Skeletal muscle tissue (tissue), 4 donors: Measurements from ENCODE around the gene MAGI1. TPM values are rescaled to one million over a fixed set of nuclear protein-coding genes. Genes with fewer than 3 reads are reported as not detected.

Experiments used
- H3K27ac ChIP-seq: one replicate; pipeline ENCODE4 v1.7.0; 2013; ENCODE audit warnings: mild to moderate bottlenecking, low read depth, low read length, inconsistent platforms
- H3K27me3 ChIP-seq, 3 donors: one replicate each; pipeline ENCODE4 v1.7.0; 2013; ENCODE audit warnings: low read length in 3 of 3; ENCODE audit not compliant: control insufficient read depth in 3 of 3, insufficient read depth in 3 of 3
- H3K36me3 ChIP-seq, 3 donors: one replicate each; pipeline ENCODE4 v1.7.0; 2013; ENCODE audit warnings: low read length in 3 of 3; ENCODE audit not compliant: control insufficient read depth in 3 of 3, insufficient read depth in 3 of 3
- H3K4me1 ChIP-seq, 3 donors: one replicate each; pipeline ENCODE4 v1.7.0; 2013; ENCODE audit warnings: low read length in 3 of 3, mild to moderate bottlenecking in 3 of 3; ENCODE audit not compliant: control insufficient read depth in 3 of 3, insufficient read depth in 3 of 3
- H3K4me3 ChIP-seq, 3 donors: one replicate each; pipeline ENCODE4 v1.7.0; 2013; ENCODE audit warnings: low read length in 3 of 3
- H3K9ac ChIP-seq, 3 donors: one replicate each; pipeline ENCODE4 v1.7.0; 2013; ENCODE audit warnings: low read length in 3 of 3, mild to moderate bottlenecking in 3 of 3, moderate library complexity in 2 of 3, low read depth in 1 of 3
- H3K9me3 ChIP-seq, 3 donors: one replicate each; pipeline ENCODE4 v1.7.0; 2013; ENCODE audit warnings: low read length in 3 of 3; ENCODE audit not compliant: control insufficient read depth in 3 of 3
- total RNA-seq: library from RNA; depleted of rRNA; stranded (reverse); fragments of >200 nt; gene quantifications from one replicate; pipeline ENCODE4 v1.2.3, GENCODE V29; 2014
- donor health status: Osteomylitis.

The MAGI1 gene
- total RNA-seq, 1 donor from 2014 or later, result 23.5 TPM

DNA sequence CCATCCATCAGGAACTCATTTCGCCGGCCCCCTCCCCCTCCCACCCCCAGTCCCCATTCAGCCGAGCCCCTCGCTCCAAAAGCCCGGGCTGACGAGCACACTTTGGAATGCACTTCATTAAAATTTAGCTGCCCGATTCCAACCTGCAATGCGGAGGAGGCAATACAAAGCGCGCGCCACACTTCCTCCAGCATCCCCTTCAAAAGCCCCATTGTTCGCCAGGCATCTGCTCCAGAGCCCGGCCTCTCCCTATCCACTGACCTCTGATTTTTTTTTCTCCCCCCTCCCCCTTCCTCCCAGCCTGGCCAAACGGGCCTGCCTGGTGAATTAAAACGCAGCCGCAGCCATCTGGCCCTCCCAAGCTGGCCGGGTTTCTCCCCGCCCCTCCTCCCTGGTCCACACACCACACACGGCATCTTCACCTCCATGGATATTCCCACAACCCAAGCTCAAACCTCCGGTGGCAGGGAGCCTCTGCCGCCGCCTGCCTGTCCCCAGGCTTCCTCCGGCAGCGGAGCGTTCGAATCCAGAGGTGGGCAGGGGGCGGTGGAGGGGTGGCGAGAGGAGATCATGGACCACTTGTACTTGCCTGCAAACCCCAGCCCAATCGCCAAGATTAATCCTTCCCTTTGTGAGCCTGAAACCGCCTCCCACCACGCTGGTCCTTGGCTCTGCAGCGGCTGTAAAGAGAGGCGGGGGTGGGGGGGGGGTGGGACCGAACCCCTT, 441.3 kb downstream of the MAGI1 start:
- no peaks in the 10 kb centered on the region for H3K9me3 ChIP-seq
- H3K27ac ChIP-seq, result no peak overlapping the region
- no peaks in the 10 kb centered on the region for H3K36me3 ChIP-seq
- peak overlapping the region in 1 of 3 donors; percentile 58 for H3K9ac ChIP-seq
- peak overlapping the region; percentile 51 to 65 (median 54) for H3K4me3 ChIP-seq
- H3K4me1 ChIP-seq, result peaks cover 2 to 6% (median 5%) of the 10 kb centered on the region in 3 donors
- no peaks in the 10 kb centered on the region for H3K27me3 ChIP-seq

DNA sequence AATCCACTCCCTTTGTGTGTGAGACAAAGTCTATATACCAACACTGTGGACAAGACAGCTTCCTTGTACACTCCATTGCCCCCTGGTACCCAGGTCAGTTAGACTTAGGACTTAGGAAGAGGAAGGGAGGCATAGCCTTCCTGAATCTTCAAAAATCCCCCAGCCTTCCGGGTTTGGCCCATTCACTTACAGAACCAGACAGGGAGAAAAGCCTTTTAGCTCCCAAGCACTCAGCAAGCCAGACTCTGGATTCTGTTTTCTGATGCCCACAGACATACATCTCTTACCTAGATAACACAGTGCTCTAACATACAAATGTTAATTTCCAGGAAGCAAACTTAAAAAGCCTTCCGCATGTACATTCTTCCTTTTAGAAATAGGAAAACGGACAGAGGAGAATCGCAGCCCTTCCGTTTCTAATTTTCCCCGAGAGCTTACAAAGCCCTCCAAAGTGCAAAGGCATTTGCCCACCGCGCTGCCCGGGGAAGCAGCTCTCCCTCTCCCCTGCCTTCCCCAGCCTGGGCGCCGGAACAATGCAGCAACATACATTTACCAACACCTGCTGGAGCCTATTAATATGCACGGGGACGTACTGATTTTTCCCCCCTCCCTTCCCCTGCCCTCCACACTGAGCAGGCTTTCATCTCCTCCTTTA, 442.0 kb downstream of the MAGI1 start:
- no peak overlapping the region for H3K27ac ChIP-seq
- no peaks in the 10 kb centered on the region for H3K36me3 ChIP-seq
- peak overlapping the region in 1 of 3 donors; percentile 51 for H3K9ac ChIP-seq
- peak overlapping the region; percentile 48 to 59 (median 54) for H3K4me3 ChIP-seq
- H3K4me1 ChIP-seq, result peaks cover 2 to 6% (median 5%) of the 10 kb centered on the region in 3 donors
- H3K9me3 ChIP-seq, result no peaks in the 10 kb centered on the region
- no peaks in the 10 kb centered on the region for H3K27me3 ChIP-seq

- peaks cover 2 to 6% (median 5%) of the 10 kb centered on the region in 3 donors for H3K4me1 ChIP-seq
- H3K27ac ChIP-seq, result no peak overlapping the region
- no peak overlapping the region for H3K9ac ChIP-seq
- no peak overlapping the region for H3K4me3 ChIP-seq
- H3K27me3 ChIP-seq, result no peaks in the 10 kb centered on the region
- no peaks in the 10 kb centered on the region for H3K36me3 ChIP-seq
- no peaks in the 10 kb centered on the region for H3K9me3 ChIP-seq
These were observed 442.8 kb downstream of the MAGI1 start for GRCh38 chr3:65596029-65596300.

DNA sequence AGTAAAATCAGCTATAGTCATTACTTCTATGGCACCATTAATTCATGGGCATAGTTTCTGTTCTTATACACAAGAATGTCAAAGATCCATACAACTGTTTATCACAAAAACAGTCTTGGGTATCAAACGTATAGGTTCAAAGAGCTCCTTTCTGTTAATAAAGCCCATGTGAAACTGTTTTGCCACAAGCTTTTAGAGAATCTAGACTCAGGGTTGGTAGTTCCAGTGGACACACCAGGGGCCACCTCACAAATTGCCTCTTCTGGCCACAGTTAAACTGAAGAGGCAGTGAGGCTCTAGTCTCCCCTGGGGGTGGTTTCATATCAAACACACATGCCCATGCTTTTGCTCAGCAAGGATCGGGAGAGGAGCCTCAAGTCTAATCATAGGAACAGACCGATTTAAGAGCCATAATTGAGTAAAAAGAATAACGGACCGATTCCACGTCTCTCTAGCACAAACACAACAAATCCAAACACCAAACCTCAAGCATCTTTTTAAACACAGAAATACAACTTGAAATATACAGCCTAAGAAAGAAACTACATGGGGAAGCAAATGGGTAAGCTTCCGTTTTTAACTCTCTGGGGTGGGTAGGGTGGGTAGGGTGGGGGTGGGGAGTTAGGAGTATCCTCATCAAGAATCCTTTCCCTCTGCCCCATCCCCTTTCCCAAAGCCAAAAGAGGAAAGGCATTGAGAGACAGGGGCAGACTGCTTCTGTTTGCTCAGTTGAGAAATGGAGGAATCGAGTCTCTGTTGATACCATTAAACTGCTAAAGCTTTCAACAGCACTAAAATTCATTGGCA, 443.3 kb downstream of the MAGI1 start:
- no peak overlapping the region for H3K4me3 ChIP-seq
- H3K9me3 ChIP-seq, result no peaks in the 10 kb centered on the region
- no peak overlapping the region for H3K9ac ChIP-seq
- H3K27me3 ChIP-seq, result no peaks in the 10 kb centered on the region
- peaks cover 2 to 6% (median 5%) of the 10 kb centered on the region in 3 donors for H3K4me1 ChIP-seq
- H3K36me3 ChIP-seq, result no peaks in the 10 kb centered on the region
- H3K27ac ChIP-seq, result no peak overlapping the region

- peaks cover 2 to 6% (median 5%) of the 10 kb centered on the region in 3 donors for H3K4me1 ChIP-seq
- H3K9me3 ChIP-seq, result no peaks in the 10 kb centered on the region
- no peak overlapping the region for H3K4me3 ChIP-seq
- no peak overlapping the region for H3K9ac ChIP-seq
- H3K36me3 ChIP-seq, result no peaks in the 10 kb centered on the region
- H3K27me3 ChIP-seq, result no peaks in the 10 kb centered on the region
- H3K27ac ChIP-seq, result no peak overlapping the region
These were observed 444.7 kb downstream of the MAGI1 start for GRCh38 chr3:65593780-65594752.

- H3K9me3 ChIP-seq, result no peaks in the 10 kb centered on the region
- no peak overlapping the region for H3K9ac ChIP-seq
- no peak overlapping the region for H3K4me3 ChIP-seq
- H3K4me1 ChIP-seq, result no peaks in the 10 kb centered on the region
- no peaks in the 10 kb centered on the region for H3K36me3 ChIP-seq
- H3K27ac ChIP-seq, result no peak overlapping the region
- no peaks in the 10 kb centered on the region for H3K27me3 ChIP-seq
These were observed 447.4 kb downstream of the MAGI1 start for GRCh38 chr3:65591313-65591712.

DNA sequence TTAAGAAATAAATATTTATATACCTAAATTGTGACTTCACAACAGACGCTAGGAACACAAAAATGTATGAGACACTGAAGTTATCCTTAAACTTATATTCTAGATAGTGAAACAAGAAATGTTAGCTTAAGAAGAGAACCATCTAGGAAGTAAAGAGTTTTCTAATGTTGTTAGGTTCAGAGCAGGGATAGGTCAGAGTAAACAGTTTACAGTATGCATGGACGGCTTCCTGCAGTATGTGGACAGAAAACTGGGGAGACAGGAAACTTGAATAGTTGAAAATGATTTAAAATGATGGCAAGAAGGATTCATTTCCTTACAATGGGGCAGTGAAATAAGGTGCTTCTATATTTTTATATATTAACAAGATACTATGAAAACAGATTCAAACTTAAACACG, 449.8 kb downstream of the MAGI1 start:
- H3K27ac ChIP-seq, result no peak overlapping the region
- H3K4me3 ChIP-seq, result no peak overlapping the region
- H3K9ac ChIP-seq, result no peak overlapping the region
- H3K4me1 ChIP-seq, result peaks cover 0 to 8% (median 0%) of the 10 kb centered on the region in 3 donors
- no peaks in the 10 kb centered on the region for H3K9me3 ChIP-seq
- no peaks in the 10 kb centered on the region for H3K27me3 ChIP-seq
- H3K36me3 ChIP-seq, result no peaks in the 10 kb centered on the region

DNA sequence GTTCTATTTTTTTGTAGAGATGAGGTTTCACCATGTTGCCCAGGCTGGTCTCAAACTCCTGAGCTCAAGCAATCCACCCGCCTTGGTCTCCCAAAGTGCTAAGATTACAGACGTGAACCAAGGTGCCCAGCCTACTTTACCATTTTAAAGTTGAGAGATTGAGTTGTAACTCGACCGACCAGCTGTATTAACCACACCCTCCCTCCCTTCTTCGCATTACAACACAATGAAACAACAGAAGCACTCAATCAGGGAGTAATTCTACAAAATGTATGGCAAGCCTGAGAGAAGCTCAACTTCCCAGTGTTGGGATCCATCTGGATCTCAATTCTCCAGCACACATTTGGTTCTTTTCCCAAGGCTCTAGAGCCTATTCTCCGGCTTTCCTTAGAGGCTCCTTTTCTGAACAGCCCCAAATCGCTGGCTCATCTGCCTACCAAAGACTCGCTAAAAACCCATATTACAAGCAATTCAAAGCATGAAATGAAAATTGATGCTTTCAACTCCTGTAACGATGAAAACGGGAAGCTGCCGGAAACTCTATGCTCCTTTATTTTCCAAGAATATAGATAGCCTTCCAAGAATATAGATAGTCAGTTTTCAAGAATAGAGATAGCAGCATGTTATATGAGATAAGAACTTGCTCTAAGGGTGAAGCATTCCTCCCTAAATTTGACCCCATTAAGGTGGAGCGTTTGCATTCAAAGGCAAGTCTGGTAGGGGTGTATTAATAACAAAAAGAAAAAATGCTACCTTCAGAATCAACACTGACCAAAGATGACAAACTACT, 450.9 kb downstream of the MAGI1 start:
- Histone ChIP-seq H3K36me3 (no peaks in the 10 kb centered on the region), H3K9ac (no peak overlapping the region), H3K27ac (no peak overlapping the region), H3K4me1 (peaks cover 0 to 8% (median 0%) of the 10 kb centered on the region in 3 donors), H3K27me3 (no peaks in the 10 kb centered on the region), H3K4me3 (no peak overlapping the region), H3K9me3 (no peaks in the 10 kb centered on the region)

GRCh38 chr3:65584913-65585312, 453.8 kb downstream of the MAGI1 start:
- H3K9me3 ChIP-seq, result no peaks in the 10 kb centered on the region
- H3K4me1 ChIP-seq, result peaks cover 0 to 8% (median 2%) of the 10 kb centered on the region in 3 donors
- H3K4me3 ChIP-seq, result no peak overlapping the region
- no peaks in the 10 kb centered on the region for H3K27me3 ChIP-seq
- no peak overlapping the region for H3K9ac ChIP-seq
- H3K27ac ChIP-seq, result no peak overlapping the region
- no peaks in the 10 kb centered on the region for H3K36me3 ChIP-seq
